Measurements from ENCODE around the gene VTI1A.

GRCh38 chr10:112497347-112497950 is 50.4 kb downstream of the VTI1A start:
- TF ChIP-seq, protein P1, sequence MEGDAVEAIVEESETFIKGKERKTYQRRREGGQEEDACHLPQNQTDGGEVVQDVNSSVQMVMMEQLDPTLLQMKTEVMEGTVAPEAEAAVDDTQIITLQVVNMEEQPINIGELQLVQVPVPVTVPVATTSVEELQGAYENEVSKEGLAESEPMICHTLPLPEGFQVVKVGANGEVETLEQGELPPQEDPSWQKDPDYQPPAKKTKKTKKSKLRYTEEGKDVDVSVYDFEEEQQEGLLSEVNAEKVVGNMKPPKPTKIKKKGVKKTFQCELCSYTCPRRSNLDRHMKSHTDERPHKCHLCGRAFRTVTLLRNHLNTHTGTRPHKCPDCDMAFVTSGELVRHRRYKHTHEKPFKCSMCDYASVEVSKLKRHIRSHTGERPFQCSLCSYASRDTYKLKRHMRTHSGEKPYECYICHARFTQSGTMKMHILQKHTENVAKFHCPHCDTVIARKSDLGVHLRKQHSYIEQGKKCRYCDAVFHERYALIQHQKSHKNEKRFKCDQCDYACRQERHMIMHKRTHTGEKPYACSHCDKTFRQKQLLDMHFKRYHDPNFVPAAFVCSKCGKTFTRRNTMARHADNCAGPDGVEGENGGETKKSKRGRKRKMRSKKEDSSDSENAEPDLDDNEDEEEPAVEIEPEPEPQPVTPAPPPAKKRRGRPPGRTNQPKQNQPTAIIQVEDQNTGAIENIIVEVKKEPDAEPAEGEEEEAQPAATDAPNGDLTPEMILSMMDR (IDR thresholded peaks at IDR 0.05), result no peak
- TF ChIP-seq POLR2A (IDR thresholded peaks at IDR 0.05), result no peak
